SK-N-MC (cell line): ENCODE data around the gene CNIH2.

ENCODE experiments used
- EZH2 ChIP-seq: fragments of 200-600 bp; sonication (generic); IDR thresholded peaks from one replicate; pipeline ENCODE4 v1.6.1; 2017; ENCODE audit warnings: antibody characterized with exemption
- POLR2AphosphoS5 ChIP-seq: IDR thresholded peaks from 2 replicates; pipeline ENCODE4 v1.6.1; 2012; ENCODE audit warnings: mild to moderate bottlenecking, low read depth, low read length, borderline replicate concordance

DNA sequence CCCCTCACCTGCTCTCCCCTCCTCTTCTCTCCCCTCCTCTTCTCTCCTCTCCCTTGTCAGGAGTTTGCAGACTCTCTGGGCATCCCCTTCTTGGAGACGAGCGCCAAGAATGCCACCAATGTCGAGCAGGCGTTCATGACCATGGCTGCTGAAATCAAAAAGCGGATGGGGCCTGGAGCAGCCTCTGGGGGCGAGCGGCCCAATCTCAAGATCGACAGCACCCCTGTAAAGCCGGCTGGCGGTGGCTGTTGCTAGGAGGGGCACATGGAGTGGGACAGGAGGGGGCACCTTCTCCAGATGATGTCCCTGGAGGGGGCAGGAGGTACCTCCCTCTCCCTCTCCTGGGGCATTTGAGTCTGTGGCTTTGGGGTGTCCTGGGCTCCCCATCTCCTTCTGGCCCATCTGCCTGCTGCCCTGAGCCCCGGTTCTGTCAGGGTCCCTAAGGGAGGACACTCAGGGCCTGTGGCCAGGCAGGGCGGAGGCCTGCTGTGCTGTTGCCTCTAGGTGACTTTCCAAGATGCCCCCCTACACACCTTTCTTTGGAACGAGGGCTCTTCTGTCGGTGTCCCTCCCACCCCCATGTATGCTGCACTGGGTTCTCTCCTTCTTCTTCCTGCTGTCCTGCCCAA is 1.9 kb upstream of the CNIH2 start:
- TF ChIP-seq POLR2AphosphoS5 (no peak), EZH2 (no peak)
